OCI-LY1 (cell line): ENCODE data around the gene CNTROB.

Experiments used
- H2AFZ ChIP-seq: fragments of 200-600 bp; sonication (generic), shearing (Covaris generic); 2 replicates; pipeline ENCODE4 v1.6.0; 2014; ENCODE audit warnings: antibody characterized with exemption, mild to moderate bottlenecking, low read length
- H3F3A ChIP-seq: fragments of 200-600 bp; sonication (generic), shearing (Covaris generic); 2 replicates; pipeline ENCODE4 v1.6.0; 2014; ENCODE audit warnings: mild to moderate bottlenecking, antibody characterized with exemption, low read length, moderate library complexity; ENCODE audit not compliant: insufficient read depth
- H3K27ac ChIP-seq: fragments of 200-600 bp; sonication (generic); 2 replicates; pipeline ENCODE4 v1.5.1; 2014; ENCODE audit warnings: low read length, mixed run types, mild to moderate bottlenecking, low read depth; ENCODE audit not compliant: poor library complexity, severe bottlenecking
- H3K27me3 ChIP-seq: fragments of 200-600 bp; sonication (generic); 2 replicates; pipeline ENCODE4 v1.6.0; 2014; ENCODE audit warnings: antibody characterized with exemption, mild to moderate bottlenecking, low read length, moderate library complexity; ENCODE audit not compliant: insufficient read depth
- H3K36me3 ChIP-seq: fragments of 200-600 bp; sonication (generic); 2 replicates; pipeline ENCODE4 v1.6.1; 2014; ENCODE audit warnings: mild to moderate bottlenecking, antibody characterized with exemption, low read length, moderate library complexity, mixed read lengths; ENCODE audit not compliant: insufficient read depth
- H3K4me1 ChIP-seq: fragments of 200-600 bp; sonication (generic); 2 replicates; pipeline ENCODE4 v1.5.1; 2014; ENCODE audit warnings: mild to moderate bottlenecking, low read length, moderate library complexity; ENCODE audit not compliant: insufficient read depth, severe bottlenecking
- H3K4me2 ChIP-seq: fragments of 200-600 bp; sonication (generic), shearing (Covaris generic); 2 replicates; pipeline ENCODE4 v1.6.1; 2014; ENCODE audit warnings: low read length
- H3K4me3 ChIP-seq: fragments of 200-600 bp; sonication (generic); 2 replicates; pipeline ENCODE4 v1.5.1; 2014; ENCODE audit warnings: low read length, low read depth, mild to moderate bottlenecking, mixed read lengths; ENCODE audit not compliant: poor library complexity, severe bottlenecking
- H3K79me2 ChIP-seq: fragments of 200-600 bp; shearing (Covaris generic); 2 replicates; pipeline ENCODE4 v1.6.1; 2016; ENCODE audit warnings: mixed run types, low read length, mixed read lengths; ENCODE audit not compliant: insufficient read depth
- H3K9ac ChIP-seq: fragments of 200-600 bp; sonication (generic), shearing (Covaris generic); 2 replicates; pipeline ENCODE4 v1.6.1; 2014; ENCODE audit warnings: mild to moderate bottlenecking, low read length, mixed read lengths
- H3K9me2 ChIP-seq: fragments of 200-600 bp; sonication (generic), shearing (Covaris generic); 2 replicates; pipeline ENCODE4 v1.6.1; 2014; ENCODE audit warnings: low read depth, mild to moderate bottlenecking, low read length, mixed read lengths
- H3K9me3 ChIP-seq: fragments of 200-600 bp; shearing (Covaris generic); 2 replicates; pipeline ENCODE4 v1.6.1; 2014; ENCODE audit warnings: low read length, mixed read lengths
- H4K20me1 ChIP-seq: fragments of 200-600 bp; sonication (generic), shearing (Covaris generic); 2 replicates; pipeline ENCODE4 v1.6.0; 2016; ENCODE audit warnings: mild to moderate bottlenecking, low read length; ENCODE audit not compliant: insufficient read depth
- CTCF ChIP-seq: fragments of 200-600 bp; sonication (generic), shearing (Covaris generic); IDR thresholded peaks from 2 replicates; pipeline ENCODE4 v1.5.1; 2017; ENCODE audit warnings: mild to moderate bottlenecking, antibody characterized with exemption, low read length, moderate library complexity, mixed read lengths
- EZH2 ChIP-seq: fragments of 200-600 bp; sonication (generic), shearing (Covaris generic); IDR thresholded peaks from 2 replicates; pipeline ENCODE4 v1.8.0; 2017; ENCODE audit warnings: borderline replicate concordance, mixed run types, mild to moderate bottlenecking, antibody characterized with exemption, low read length, moderate library complexity, mixed read lengths

The CNTROB gene

DNA sequence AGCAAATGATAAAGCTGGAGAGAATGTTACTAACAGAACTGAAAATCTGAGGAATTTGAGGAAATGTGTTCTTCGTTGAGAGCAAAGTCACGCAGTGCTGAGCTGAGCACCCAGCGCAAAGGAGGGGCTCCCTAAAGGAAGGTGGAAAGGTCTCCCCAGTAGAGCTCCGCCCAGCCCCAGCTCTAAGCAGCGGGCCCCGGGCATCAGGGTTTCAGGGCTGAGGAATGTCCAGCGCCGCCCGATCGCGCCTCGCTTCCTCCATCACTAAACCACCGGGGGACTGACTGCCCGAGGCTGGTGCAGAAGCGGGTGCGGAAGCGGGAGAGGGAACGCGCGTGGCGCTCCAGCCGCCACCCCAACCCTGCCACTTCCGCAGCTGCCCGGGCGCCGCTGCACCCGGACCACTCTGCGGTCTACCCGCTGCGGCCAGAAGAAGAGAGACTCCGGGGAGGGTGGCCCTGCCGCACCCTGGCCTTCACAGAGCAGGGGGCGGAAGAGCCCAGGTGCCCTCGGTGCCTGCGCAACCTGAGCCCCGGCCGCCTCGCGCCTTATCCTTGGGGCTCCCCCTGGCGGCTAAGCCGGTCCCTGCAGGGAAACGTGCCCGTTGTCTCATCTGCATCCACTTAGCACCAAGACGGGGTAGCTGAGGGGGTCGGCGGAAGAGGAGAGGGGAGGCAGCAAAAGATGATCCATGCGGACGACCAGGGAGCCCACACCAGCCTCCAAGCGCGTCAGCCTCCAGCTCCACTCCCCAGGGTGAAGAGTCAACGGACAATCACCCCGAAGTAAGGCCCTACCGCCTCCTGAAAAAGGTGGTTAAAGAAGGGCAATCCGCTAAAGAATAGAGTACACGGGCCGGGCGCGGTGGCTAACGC lies 58.0 kb downstream of the CNTROB start:
- Histone ChIP-seq H3K9me2 (no peaks in the 10 kb centered on the region), H3K27ac (peak overlapping the region; percentile 73), H3K4me3 (peak overlapping the region; percentile 63), H3K9me3 (no peaks in the 10 kb centered on the region), H4K20me1 (no peaks in the 10 kb centered on the region), H3K27me3 (peaks cover 10% of the 10 kb centered on the region; the same call in 1 of the 2 replicates), H3K79me2 (no peaks in the 10 kb centered on the region), H3K36me3 (no peaks in the 10 kb centered on the region), H3K9ac (peak overlapping the region; percentile 69), H3K4me2 (peak overlapping the region; percentile 65), H3K4me1 (peaks cover 21% of the 10 kb centered on the region), H3F3A (no peaks in the 10 kb centered on the region), H2AFZ (peak overlapping the region; percentile 29)
- no peak for TF ChIP-seq EZH2
- peak; percentile 93 for TF ChIP-seq CTCF

DNA sequence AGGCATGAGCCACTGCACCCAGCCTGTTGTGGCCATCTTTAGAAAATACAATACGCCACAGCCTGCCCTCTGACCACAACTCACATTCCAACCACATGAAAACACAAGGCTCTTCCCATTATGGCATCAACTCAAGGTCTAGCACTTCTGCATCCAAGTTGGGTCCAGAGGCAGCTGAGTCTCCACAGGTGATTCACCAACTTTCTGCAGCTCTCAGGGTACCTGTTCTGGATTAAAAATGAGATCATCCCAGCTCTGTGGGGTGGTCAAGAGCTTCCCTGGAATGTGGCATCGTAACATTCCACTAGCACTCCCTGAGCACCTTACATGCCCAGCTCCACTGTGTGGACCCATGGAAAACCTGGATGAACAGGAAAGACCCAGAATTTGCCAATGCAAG lies 60.5 kb downstream of the CNTROB start:
- no peaks in the 10 kb centered on the region for H3K36me3 ChIP-seq
- TF ChIP-seq CTCF (no peak), EZH2 (no peak)
- no peak overlapping the region for H2AFZ ChIP-seq
- no peak overlapping the region for H3K4me3 ChIP-seq
- no peak overlapping the region for H3K27ac ChIP-seq
- H3K9me3 ChIP-seq, result no peaks in the 10 kb centered on the region
- H3K9ac ChIP-seq, result no peak overlapping the region
- no peaks in the 10 kb centered on the region for H3K9me2 ChIP-seq
- peaks cover 1% of the 10 kb centered on the region; the same call in 1 of the 2 replicates for H3K27me3 ChIP-seq
- no peaks in the 10 kb centered on the region for H3F3A ChIP-seq
- no peaks in the 10 kb centered on the region for H4K20me1 ChIP-seq
- no peaks in the 10 kb centered on the region for H3K79me2 ChIP-seq
- H3K4me1 ChIP-seq, result peaks cover 29% of the 10 kb centered on the region
- no peak overlapping the region for H3K4me2 ChIP-seq

- Histone ChIP-seq H3K36me3 (no peaks in the 10 kb centered on the region), H3K9ac (no peak overlapping the region), H4K20me1 (no peaks in the 10 kb centered on the region), H3K9me2 (no peaks in the 10 kb centered on the region), H2AFZ (no peak overlapping the region), H3K4me1 (peaks cover 29% of the 10 kb centered on the region), H3K27ac (no peak overlapping the region), H3K4me3 (no peak overlapping the region), H3K79me2 (no peaks in the 10 kb centered on the region), H3K9me3 (no peaks in the 10 kb centered on the region), H3F3A (no peaks in the 10 kb centered on the region), H3K4me2 (no peak overlapping the region), H3K27me3 (no peaks in the 10 kb centered on the region)
- TF ChIP-seq EZH2, result no peak
- TF ChIP-seq CTCF, result no peak
Measured at GRCh38 chr17:7992924-7993323, 60.9 kb downstream of the CNTROB start.
